K562 (cell line): ENCODE results near the gene ZFP62. TPM values are rescaled to one million over a fixed set of nuclear protein-coding genes. Genes with fewer than 3 reads are reported as not detected.

Source experiments
- CBFA2T2 ChIP-seq: fragments of 450-650 bp; conservative IDR thresholded peaks from 2 replicates; pipeline ENCODE4 v1.6.1; 2017; ENCODE audit warnings: mild to moderate bottlenecking
- FOS ChIP-seq: IDR thresholded peaks from 3 replicates; pipeline ENCODE4 v1.6.1; 2011; ENCODE audit not compliant: insufficient read length; ENCODE audit errors: extremely low read depth
- FOXA3 ChIP-seq, 2 experiments: fragments of 450-650 bp in 1 of 2; sonication (generic) in 1 of 2; formaldehyde crosslinking; IDR thresholded peaks in 1 of 2; conservative IDR thresholded peaks in 1 of 2; 2 replicates each; pipeline versions ENCODE4 v1.4.0 to v1.8.0; 2020 to 2022; ENCODE audit warnings: mild to moderate bottlenecking in 2 of 2, missing genetic modification reagents in 1 of 2
- FOXJ3 ChIP-seq: sonication (generic); formaldehyde crosslinking; IDR thresholded peaks from 2 replicates; pipeline ENCODE4 v1.4.0; 2020; ENCODE audit warnings: mild to moderate bottlenecking, missing genetic modification reagents
- KLF6 ChIP-seq: fragments of 250-450 bp; sonication (Bioruptor Pico); IDR thresholded peaks from 2 replicates; pipeline ENCODE4 v1.4.0; 2020; ENCODE audit warnings: mild to moderate bottlenecking, moderate library complexity, borderline replicate concordance
- POLR2A ChIP-seq: fragments of 450-650 bp; conservative IDR thresholded peaks from 2 replicates; pipeline ENCODE4 v1.6.1; 2016
- TRIM28 ChIP-seq: fragments of 450-650 bp; IDR thresholded peaks from 2 replicates; pipeline ENCODE4 v1.6.1; 2017
- U2AF2 ChIP-seq: fragments of 200-400 bp; formaldehyde crosslinking; optimal IDR thresholded peaks from 2 replicates; pipeline ENCODE3; 2017; ENCODE audit warnings: low read depth, mild to moderate bottlenecking, low read length
- ZBTB8A ChIP-seq: fragments of 450-650 bp; IDR thresholded peaks from 2 replicates; pipeline ENCODE4 v1.6.1; 2018; ENCODE audit warnings: mild to moderate bottlenecking, moderate library complexity; ENCODE audit not compliant: partially characterized antibody
- ZC3H11A ChIP-seq: IDR thresholded peaks from 2 replicates; pipeline ENCODE4 v1.6.1; 2012; ENCODE audit warnings: low read depth, low read length, improper control_type of control experiment
- ZC3H4 ChIP-seq: sonication (generic); formaldehyde crosslinking; IDR thresholded peaks from 2 replicates; pipeline ENCODE4 v1.9.0; 2021; ENCODE audit warnings: missing genetic modification reagents, borderline replicate concordance
- ZNF143 ChIP-seq: sonication (generic); formaldehyde crosslinking; IDR thresholded peaks from 2 replicates; pipeline ENCODE4 v1.9.0; 2022; ENCODE audit warnings: mild to moderate bottlenecking, missing genetic modification reagents
- ZNF436 ChIP-seq: fragments of 250-450, 450-650 bp; sonication (Bioruptor Pico); formaldehyde crosslinking; IDR thresholded peaks from 2 replicates; pipeline ENCODE4 v1.7.0; 2020; ENCODE audit warnings: mild to moderate bottlenecking
- polyA plus RNA-seq, 8 experiments: library from polyadenylated mRNA; depleted of rRNA in 4 of 8; stranded (reverse) in 5 of 8; unstranded in 3 of 8; fragments of >200 nt; fragmentation: Nextera tagmentation in 2 of 8; fragmentation: Illumina TruSeq in 1 of 8; extraction: Ambion mirVana in 2 of 8; extraction: Trizol in 1 of 8; gene quantifications; 2 replicates each; pipeline versions ENCODE4 v1.2.1 to v1.2.3, GENCODE V29; 2011 to 2014; ENCODE audit warnings: inconsistent platforms in 1 of 8, missing spikeins in 1 of 8
- total RNA-seq, 7 experiments: library from RNA; depleted of rRNA in 6 of 7; stranded (reverse); fragments of >200 nt in 6 of 7; fragmentation: Illumina TruSeq in 2 of 7; extraction: Trizol in 2 of 7; gene quantifications; 2 replicates each; pipeline versions ENCODE4 v1.2.1 to v1.2.3, GENCODE V29; 2011 to 2021; ENCODE audit warnings: low replicate concordance in 1 of 7
- TF ChIP-seq, protein P1 (sequence below), 3 experiments: IDR thresholded peaks in 2 of 3; conservative IDR thresholded peaks in 1 of 3; 2 replicates each; pipeline ENCODE4 v1.5.1; 2011 to 2012; ENCODE audit warnings: low read length in 3 of 3, mild to moderate bottlenecking in 3 of 3, control low read depth in 2 of 3, improper control_type of control experiment in 1 of 3, inconsistent platforms in 1 of 3, low read depth in 1 of 3, mixed read lengths in 1 of 3, moderate library complexity in 1 of 3; ENCODE audit not compliant: insufficient read depth in 2 of 3
- TF ChIP-seq, protein P2 (sequence below): fragments of 250-450 bp; sonication (Bioruptor Pico); IDR thresholded peaks from 2 replicates; pipeline ENCODE4 v1.6.1; 2021; ENCODE audit warnings: mild to moderate bottlenecking
- TF ChIP-seq, protein P3 (sequence below): fragments of 250-450 bp; sonication (Bioruptor Pico); IDR thresholded peaks from 2 replicates; pipeline ENCODE4 v1.5.0; 2021; ENCODE audit warnings: mild to moderate bottlenecking, borderline replicate concordance
- TF ChIP-seq, protein P4 (sequence below), 2 experiments: IDR thresholded peaks; 2 replicates each; pipeline ENCODE4 v1.6.1; 2011; ENCODE audit warnings: borderline replicate concordance in 1 of 2, control low read depth in 1 of 2, low read depth in 1 of 2, low read length in 1 of 2, mild to moderate bottlenecking in 1 of 2, mixed read lengths in 1 of 2, moderate library complexity in 1 of 2; ENCODE audit not compliant: insufficient read depth in 1 of 2, insufficient read length in 1 of 2, poor library complexity in 1 of 2, severe bottlenecking in 1 of 2; ENCODE audit errors: extremely low read depth in 1 of 2

Gene ZFP62
- total and polyA plus RNA-seq, 9 of the 15 experiments (the other 6 are each of a cell fraction or from before 2014, with no cell fraction given) = 12.2 to 37.5 (median 25.0) TPM

DNA sequence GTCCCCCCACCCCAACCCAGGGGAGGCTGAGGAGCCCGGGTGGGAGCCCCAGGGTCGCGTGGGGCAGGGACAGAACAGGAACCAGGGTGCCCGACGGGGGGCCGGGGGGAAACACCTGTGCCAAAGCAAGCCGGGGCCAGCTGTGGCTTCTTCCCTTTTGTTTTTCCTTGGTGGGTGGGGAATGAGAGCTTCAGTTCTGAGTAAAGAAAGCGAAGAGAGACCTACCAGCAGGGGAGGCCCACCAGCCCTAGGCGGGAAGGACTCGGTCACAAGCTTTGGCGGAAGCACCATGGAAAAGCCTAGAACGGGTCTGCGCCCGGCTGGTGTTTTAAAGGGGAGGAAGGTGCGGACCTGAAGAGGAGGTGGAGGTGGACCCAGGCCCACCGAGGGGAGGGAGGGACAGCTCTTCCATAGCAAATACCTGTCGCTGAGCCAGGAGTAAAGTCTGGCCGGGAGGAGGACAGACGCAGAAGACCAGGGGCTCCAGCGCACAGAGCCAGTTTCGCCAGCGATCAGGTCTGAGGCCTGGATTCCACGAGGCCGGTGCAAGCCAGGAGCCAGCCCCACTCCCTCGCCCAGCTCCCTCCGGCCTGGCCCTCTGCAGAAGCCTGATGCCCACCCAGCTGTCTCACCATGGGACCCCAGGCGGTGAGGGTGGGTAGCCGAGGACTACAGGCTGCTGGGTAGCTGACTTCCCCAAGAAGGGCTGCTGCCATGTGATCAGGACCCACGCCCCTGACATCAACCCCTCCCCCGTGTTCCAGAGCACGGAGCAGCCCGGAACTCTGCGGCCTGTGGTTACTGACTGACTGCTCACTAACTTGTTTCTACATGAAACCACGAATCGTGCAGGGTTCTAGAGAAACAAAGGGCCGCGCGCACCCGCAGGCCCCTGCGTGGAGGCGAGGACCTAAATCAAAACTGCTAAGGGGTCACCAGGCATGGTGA is 57.6 kb downstream of the ZFP62 start (continued):
- TF ChIP-seq ZBTB8A (no peak), POLR2A (0 out of 2 replicates have a peak, but pooled peaks have one; percentile 17), FOS (no peak), CBFA2T2 (no peak), U2AF2 (no peak), FOXA3 (CRISPR knock-in tag; conservative IDR thresholded peaks at IDR 0.05 in 1 of 2, IDR thresholded peaks at IDR 0.05 in 1 of 2) (peak in 1 of 2 experiments; percentile 73; a peak in 1 of 4 replicates), ZC3H4 (CRISPR knock-in tag) (no peak), TRIM28 (no peak), ZNF436 (CRISPR knock-in tag) (no peak), FOXJ3 (CRISPR knock-in tag) (no peak), ZNF143 (0 out of 2 replicates have a peak, but pooled peaks have one; percentile 61), KLF6 (CRISPR knock-in tag) (no peak), ZC3H11A (no peak)
- TF ChIP-seq, protein P1, sequence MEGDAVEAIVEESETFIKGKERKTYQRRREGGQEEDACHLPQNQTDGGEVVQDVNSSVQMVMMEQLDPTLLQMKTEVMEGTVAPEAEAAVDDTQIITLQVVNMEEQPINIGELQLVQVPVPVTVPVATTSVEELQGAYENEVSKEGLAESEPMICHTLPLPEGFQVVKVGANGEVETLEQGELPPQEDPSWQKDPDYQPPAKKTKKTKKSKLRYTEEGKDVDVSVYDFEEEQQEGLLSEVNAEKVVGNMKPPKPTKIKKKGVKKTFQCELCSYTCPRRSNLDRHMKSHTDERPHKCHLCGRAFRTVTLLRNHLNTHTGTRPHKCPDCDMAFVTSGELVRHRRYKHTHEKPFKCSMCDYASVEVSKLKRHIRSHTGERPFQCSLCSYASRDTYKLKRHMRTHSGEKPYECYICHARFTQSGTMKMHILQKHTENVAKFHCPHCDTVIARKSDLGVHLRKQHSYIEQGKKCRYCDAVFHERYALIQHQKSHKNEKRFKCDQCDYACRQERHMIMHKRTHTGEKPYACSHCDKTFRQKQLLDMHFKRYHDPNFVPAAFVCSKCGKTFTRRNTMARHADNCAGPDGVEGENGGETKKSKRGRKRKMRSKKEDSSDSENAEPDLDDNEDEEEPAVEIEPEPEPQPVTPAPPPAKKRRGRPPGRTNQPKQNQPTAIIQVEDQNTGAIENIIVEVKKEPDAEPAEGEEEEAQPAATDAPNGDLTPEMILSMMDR (IDR thresholded peaks at IDR 0.05 in 2 of 3, conservative IDR thresholded peaks at IDR 0.05 in 1 of 3; ENCODE audit: insufficient read depth in 2 of 3, low read depth in 1 of 3, low read length in 3 of 3) = peak; percentile 21 to 37 (median 30); a peak in 3 of 6 replicates
- TF ChIP-seq, protein P2, sequence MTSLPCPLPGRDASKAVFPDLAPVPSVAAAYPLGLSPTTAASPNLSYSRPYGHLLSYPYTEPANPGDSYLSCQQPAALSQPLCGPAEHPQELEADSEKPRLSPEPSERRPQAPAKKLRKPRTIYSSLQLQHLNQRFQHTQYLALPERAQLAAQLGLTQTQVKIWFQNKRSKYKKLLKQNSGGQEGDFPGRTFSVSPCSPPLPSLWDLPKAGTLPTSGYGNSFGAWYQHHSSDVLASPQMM (CRISPR knock-in tag) = no peak
- TF ChIP-seq, protein P3, sequence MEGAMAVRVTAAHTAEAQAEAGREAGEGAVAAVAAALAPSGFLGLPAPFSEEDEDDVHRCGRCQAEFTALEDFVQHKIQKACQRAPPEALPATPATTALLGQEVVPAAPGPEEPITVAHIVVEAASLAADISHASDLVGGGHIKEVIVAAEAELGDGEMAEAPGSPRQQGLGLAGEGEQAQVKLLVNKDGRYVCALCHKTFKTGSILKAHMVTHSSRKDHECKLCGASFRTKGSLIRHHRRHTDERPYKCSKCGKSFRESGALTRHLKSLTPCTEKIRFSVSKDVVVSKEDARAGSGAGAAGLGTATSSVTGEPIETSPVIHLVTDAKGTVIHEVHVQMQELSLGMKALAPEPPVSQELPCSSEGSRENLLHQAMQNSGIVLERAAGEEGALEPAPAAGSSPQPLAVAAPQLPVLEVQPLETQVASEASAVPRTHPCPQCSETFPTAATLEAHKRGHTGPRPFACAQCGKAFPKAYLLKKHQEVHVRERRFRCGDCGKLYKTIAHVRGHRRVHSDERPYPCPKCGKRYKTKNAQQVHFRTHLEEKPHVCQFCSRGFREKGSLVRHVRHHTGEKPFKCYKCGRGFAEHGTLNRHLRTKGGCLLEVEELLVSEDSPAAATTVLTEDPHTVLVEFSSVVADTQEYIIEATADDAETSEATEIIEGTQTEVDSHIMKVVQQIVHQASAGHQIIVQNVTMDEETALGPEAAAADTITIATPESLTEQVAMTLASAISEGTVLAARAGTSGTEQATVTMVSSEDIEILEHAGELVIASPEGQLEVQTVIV (CRISPR knock-in tag) = no peak
- TF ChIP-seq, protein P4, sequence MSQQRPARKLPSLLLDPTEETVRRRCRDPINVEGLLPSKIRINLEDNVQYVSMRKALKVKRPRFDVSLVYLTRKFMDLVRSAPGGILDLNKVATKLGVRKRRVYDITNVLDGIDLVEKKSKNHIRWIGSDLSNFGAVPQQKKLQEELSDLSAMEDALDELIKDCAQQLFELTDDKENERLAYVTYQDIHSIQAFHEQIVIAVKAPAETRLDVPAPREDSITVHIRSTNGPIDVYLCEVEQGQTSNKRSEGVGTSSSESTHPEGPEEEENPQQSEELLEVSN (IDR thresholded peaks at IDR 0.05; ENCODE audit: borderline replicate concordance in 1 of 2, extremely low read depth in 1 of 2, insufficient read depth in 1 of 2, insufficient read length in 1 of 2, low read depth in 1 of 2, low read length in 1 of 2, poor library complexity in 1 of 2, severe bottlenecking in 1 of 2) = peak in 1 of 2 experiments; percentile 68
